Osteoblast (primary cell): ENCODE data around the gene KIAA1217. TPM values are rescaled to one million over a fixed set of nuclear protein-coding genes. Genes with fewer than 3 reads are reported as not detected.
A peak's percentile ranks its signal among the peaks of the same experiment; 100 is the strongest.

Experiments
- DNase-seq: peaks from one replicate; pipeline ENCODE4 v3.0.0; 2011; ENCODE audit warnings: low spot score, mixed read lengths; ENCODE audit not compliant: insufficient read length; ENCODE audit errors: missing footprints
- H2AFZ ChIP-seq: 2 replicates; pipeline ENCODE4 v1.6.0; 2011; ENCODE audit warnings: mild to moderate bottlenecking, low read length
- H3K27ac ChIP-seq: 2 replicates; pipeline ENCODE4 v1.5.1; 2011; ENCODE audit warnings: mild to moderate bottlenecking, low read depth, low read length, moderate library complexity
- H3K27me3 ChIP-seq: 2 replicates; pipeline ENCODE4 v1.6.0; 2012; ENCODE audit warnings: mild to moderate bottlenecking, control low read depth, inconsistent platforms, low read length, moderate library complexity; ENCODE audit not compliant: insufficient read depth
- H3K36me3 ChIP-seq: 2 replicates; pipeline ENCODE4 v1.5.1; 2011; ENCODE audit warnings: mild to moderate bottlenecking, low read length, control low read depth, moderate library complexity; ENCODE audit not compliant: insufficient read depth
- H3K4me1 ChIP-seq: 2 replicates; pipeline ENCODE4 v1.5.1; 2011; ENCODE audit warnings: mild to moderate bottlenecking, low read length, control low read depth, moderate library complexity; ENCODE audit not compliant: insufficient read depth
- H3K4me2 ChIP-seq: 2 replicates; pipeline ENCODE4 v1.6.0; 2011; ENCODE audit warnings: mild to moderate bottlenecking, low read length; ENCODE audit not compliant: insufficient read depth
- H3K4me3 ChIP-seq: fragments of 200-600 bp; sonication (generic); 3 replicates; pipeline ENCODE4 v1.5.1; 2012; ENCODE audit warnings: mild to moderate bottlenecking, low read length, inconsistent platforms; ENCODE audit not compliant: insufficient read depth
- H3K79me2 ChIP-seq: 2 replicates; pipeline ENCODE4 v1.6.0; 2012; ENCODE audit warnings: mild to moderate bottlenecking, low read length, control low read depth, inconsistent platforms; ENCODE audit not compliant: insufficient read depth
- H3K9me3 ChIP-seq: 2 replicates; pipeline ENCODE4 v1.5.1; 2011; ENCODE audit warnings: low read depth, low read length, control low read depth
- H4K20me1 ChIP-seq: 2 replicates; pipeline ENCODE4 v1.6.0; 2012; ENCODE audit warnings: mild to moderate bottlenecking, low read length, control low read depth; ENCODE audit not compliant: insufficient read depth
- CTCF ChIP-seq: IDR thresholded peaks from 2 replicates; pipeline ENCODE4 v1.5.1; 2011; ENCODE audit warnings: mild to moderate bottlenecking, low read depth, low read length, moderate library complexity; ENCODE audit errors: extremely low read depth
- total RNA-seq: library from RNA; depleted of rRNA; stranded (reverse); fragments of >200 nt; gene quantifications from 2 replicates; pipeline ENCODE4 v1.2.3, GENCODE V29; 2012

The KIAA1217 gene
- total RNA-seq, 1 donor, result 51.0 TPM

- no peak overlapping the region for H3K4me2 ChIP-seq
These were observed 173.6 kb downstream of the KIAA1217 start for GRCh38 chr10:24382596-24382978.

GRCh38 chr10:24382979-24383663, 174.2 kb downstream of the KIAA1217 start:
- Histone ChIP-seq H3K36me3 (no peaks in the 10 kb centered on the region), H3K9me3 (no peaks in the 10 kb centered on the region), H3K4me2 (peak overlapping the region; percentile 21), H3K79me2 (no peaks in the 10 kb centered on the region), H3K27ac (peak overlapping the region; percentile 33), H4K20me1 (no peaks in the 10 kb centered on the region), H3K4me1 (peaks cover 28% of the 10 kb centered on the region), H3K27me3 (peaks cover 4% of the 10 kb centered on the region), H3K4me3 (no peak overlapping the region), H2AFZ (no peak overlapping the region)
- no peak for TF ChIP-seq CTCF
- no peak for DNase-seq

More at GRCh38 chr10:24382596-24382978, 173.6 kb downstream of the KIAA1217 start:
- H4K20me1 ChIP-seq, result no peaks in the 10 kb centered on the region
- H3K79me2 ChIP-seq, result no peaks in the 10 kb centered on the region
- TF ChIP-seq CTCF, result no peak
- H3K27ac ChIP-seq, result peak overlapping the region; percentile 33
- H3K4me1 ChIP-seq, result peaks cover 28% of the 10 kb centered on the region
- no peaks in the 10 kb centered on the region for H3K9me3 ChIP-seq
- H3K36me3 ChIP-seq, result no peaks in the 10 kb centered on the region
- no peak for DNase-seq
- H3K4me3 ChIP-seq, result no peak overlapping the region
- peaks cover 8% of the 10 kb centered on the region for H3K27me3 ChIP-seq
- no peak overlapping the region for H2AFZ ChIP-seq

- Histone ChIP-seq H3K4me2 (peak overlapping the region; percentile 38), H3K27me3 (no peaks in the 10 kb centered on the region), H2AFZ (no peak overlapping the region), H3K79me2 (no peaks in the 10 kb centered on the region), H3K4me3 (no peak overlapping the region), H3K36me3 (no peaks in the 10 kb centered on the region), H3K27ac (peak overlapping the region; percentile 69), H4K20me1 (no peaks in the 10 kb centered on the region), H3K9me3 (no peaks in the 10 kb centered on the region), H3K4me1 (peaks cover 28% of the 10 kb centered on the region)
- TF ChIP-seq CTCF, result peak; percentile 61
- DNase-seq, result peak; percentile 93
These were observed 174.8 kb downstream of the KIAA1217 start for GRCh38 chr10:24383681-24384106.

GRCh38 chr10:24384954-24385353, 176.0 kb downstream of the KIAA1217 start:
- H2AFZ ChIP-seq, result no peak overlapping the region
- peaks cover 28% of the 10 kb centered on the region for H3K4me1 ChIP-seq
- no peaks in the 10 kb centered on the region for H3K27me3 ChIP-seq
- no peak for TF ChIP-seq CTCF
- no peak overlapping the region for H3K4me3 ChIP-seq
- H3K9me3 ChIP-seq, result no peaks in the 10 kb centered on the region
- no peaks in the 10 kb centered on the region for H4K20me1 ChIP-seq
- H3K27ac ChIP-seq, result peak overlapping the region; percentile 79
- no peak overlapping the region for H3K4me2 ChIP-seq
- DNase-seq, result no peak
- H3K79me2 ChIP-seq, result no peaks in the 10 kb centered on the region
- no peaks in the 10 kb centered on the region for H3K36me3 ChIP-seq
